ENCODE data around the gene PRDM16. TPM values are rescaled to one million over a fixed set of nuclear protein-coding genes. Genes with fewer than 3 reads are reported as not detected.

Gene PRDM16
- total RNA-seq, 1 experiment from 2014 or later = 22.3 TPM

DNA sequence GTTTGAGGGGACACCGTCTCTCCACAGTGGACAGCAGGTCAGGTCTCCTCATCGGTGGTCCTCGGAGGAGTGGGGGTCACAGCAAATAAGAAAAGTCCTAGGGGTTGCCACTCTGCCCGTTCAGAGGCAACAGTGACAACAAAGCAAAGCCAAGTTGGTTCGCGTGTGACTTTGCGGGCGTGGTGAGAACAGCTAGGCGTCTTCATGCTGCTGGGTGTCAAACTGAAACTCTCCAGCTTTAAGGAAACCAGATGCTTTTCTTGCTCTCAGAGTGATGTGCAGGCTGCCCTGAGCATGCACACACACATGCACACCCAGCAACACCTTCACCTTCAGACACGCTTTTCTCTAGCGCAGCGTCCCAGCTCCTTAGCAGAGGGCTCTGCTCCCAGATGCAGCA lies 315.4 kb downstream of the PRDM16 start:
- H3K4me1 ChIP-seq (ENCODE audit: control insufficient read depth, insufficient read depth, low read length) = no peaks in the 10 kb centered on the region; the same call in 1 of the 2 replicates
- ATAC-seq = no peak
- H3K9me3 ChIP-seq (ENCODE audit: control insufficient read depth, insufficient read depth, low read depth, low read length) = no peaks in the 10 kb centered on the region
- no TSS peak for BruUV-seq (replicated peaks)
- in situ Hi-C loops (cut with HindIII; ENCODE audit: low pct_unique_long_range_greater_than_20kb, low sequenced_read_pairs) = no loop called here
- ChIA-PET CTCF (no interaction called here), POLR2A (no interaction called here)
- DNase-seq (ENCODE audit: low read depth, low spot score) = no peak
- TF ChIP-seq, protein P1, sequence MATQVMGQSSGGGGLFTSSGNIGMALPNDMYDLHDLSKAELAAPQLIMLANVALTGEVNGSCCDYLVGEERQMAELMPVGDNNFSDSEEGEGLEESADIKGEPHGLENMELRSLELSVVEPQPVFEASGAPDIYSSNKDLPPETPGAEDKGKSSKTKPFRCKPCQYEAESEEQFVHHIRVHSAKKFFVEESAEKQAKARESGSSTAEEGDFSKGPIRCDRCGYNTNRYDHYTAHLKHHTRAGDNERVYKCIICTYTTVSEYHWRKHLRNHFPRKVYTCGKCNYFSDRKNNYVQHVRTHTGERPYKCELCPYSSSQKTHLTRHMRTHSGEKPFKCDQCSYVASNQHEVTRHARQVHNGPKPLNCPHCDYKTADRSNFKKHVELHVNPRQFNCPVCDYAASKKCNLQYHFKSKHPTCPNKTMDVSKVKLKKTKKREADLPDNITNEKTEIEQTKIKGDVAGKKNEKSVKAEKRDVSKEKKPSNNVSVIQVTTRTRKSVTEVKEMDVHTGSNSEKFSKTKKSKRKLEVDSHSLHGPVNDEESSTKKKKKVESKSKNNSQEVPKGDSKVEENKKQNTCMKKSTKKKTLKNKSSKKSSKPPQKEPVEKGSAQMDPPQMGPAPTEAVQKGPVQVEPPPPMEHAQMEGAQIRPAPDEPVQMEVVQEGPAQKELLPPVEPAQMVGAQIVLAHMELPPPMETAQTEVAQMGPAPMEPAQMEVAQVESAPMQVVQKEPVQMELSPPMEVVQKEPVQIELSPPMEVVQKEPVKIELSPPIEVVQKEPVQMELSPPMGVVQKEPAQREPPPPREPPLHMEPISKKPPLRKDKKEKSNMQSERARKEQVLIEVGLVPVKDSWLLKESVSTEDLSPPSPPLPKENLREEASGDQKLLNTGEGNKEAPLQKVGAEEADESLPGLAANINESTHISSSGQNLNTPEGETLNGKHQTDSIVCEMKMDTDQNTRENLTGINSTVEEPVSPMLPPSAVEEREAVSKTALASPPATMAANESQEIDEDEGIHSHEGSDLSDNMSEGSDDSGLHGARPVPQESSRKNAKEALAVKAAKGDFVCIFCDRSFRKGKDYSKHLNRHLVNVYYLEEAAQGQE (IDR thresholded peaks at IDR 0.05; ENCODE audit: insufficient read depth in 1 of 2, low read depth in 2 of 2, low read length in 1 of 2) = no peak
- TF ChIP-seq SIN3A (IDR thresholded peaks at IDR 0.05; ENCODE audit: borderline replicate concordance, insufficient read depth, low read depth, low read length) (no peak), TCF7L2 (IDR thresholded peaks at IDR 0.05; ENCODE audit: low read depth, low read length) (no peak), POLR2AphosphoS5 (IDR thresholded peaks at IDR 0.05; ENCODE audit: low read depth, low read length) (no peak)
- TF ChIP-seq, protein P2, sequence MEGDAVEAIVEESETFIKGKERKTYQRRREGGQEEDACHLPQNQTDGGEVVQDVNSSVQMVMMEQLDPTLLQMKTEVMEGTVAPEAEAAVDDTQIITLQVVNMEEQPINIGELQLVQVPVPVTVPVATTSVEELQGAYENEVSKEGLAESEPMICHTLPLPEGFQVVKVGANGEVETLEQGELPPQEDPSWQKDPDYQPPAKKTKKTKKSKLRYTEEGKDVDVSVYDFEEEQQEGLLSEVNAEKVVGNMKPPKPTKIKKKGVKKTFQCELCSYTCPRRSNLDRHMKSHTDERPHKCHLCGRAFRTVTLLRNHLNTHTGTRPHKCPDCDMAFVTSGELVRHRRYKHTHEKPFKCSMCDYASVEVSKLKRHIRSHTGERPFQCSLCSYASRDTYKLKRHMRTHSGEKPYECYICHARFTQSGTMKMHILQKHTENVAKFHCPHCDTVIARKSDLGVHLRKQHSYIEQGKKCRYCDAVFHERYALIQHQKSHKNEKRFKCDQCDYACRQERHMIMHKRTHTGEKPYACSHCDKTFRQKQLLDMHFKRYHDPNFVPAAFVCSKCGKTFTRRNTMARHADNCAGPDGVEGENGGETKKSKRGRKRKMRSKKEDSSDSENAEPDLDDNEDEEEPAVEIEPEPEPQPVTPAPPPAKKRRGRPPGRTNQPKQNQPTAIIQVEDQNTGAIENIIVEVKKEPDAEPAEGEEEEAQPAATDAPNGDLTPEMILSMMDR (IDR thresholded peaks at IDR 0.05) = no peak
- intact Hi-C loops (cut with micrococcal nuclease; ENCODE audit: unreplicated experiment) = no loop called here
- H3K27me3 ChIP-seq (ENCODE audit: control insufficient read depth, insufficient read depth, low read length) = no peaks in the 10 kb centered on the region
- no peak overlapping the region for H3K4me3 ChIP-seq (ENCODE audit: low read depth in 2 of 2, low read length in 2 of 2)
- H3K27ac ChIP-seq (ENCODE audit: low read length) = no peak overlapping the region
- no peaks in the 10 kb centered on the region for H3K36me3 ChIP-seq (ENCODE audit: control insufficient read depth, insufficient read depth, low read length)

DNA sequence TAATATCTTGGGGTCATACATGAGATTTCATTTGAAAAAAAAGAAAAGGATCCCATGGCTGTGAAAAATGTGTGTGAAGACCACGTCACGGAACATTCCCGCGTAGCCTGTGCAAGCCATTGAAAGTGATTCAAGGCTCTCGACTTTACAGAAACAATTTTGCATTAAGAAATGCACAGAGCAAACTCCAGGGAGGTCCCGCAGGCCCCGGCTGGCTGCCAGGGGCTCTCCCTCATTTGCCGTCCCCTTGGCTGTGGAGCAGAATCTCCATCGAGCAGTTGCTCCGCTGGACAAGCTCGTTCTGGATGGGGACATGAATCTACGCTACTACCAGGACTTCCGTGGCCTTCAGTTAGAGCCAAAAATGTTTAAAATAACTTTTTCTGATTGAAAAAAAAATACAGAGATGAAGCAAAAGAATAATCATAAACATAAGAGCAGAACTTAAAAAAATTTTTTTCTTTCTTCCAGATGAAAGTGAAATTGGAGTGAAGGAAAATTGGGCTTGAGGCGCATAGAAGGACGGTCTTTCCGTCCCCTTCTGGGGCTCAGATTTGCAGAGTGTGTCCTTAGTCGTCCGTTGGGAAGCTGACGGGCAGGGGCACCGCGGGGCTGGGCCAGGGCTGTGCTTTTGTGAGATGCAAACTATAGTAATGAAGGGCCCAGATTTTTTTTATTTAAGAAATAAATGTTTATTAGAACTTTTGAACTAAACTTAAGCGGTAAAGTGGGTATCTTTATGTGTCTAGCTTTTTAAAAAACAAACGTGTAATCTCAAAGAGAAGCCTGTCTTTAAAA lies 317.4 kb downstream of the PRDM16 start:
- TF ChIP-seq, protein P1 (IDR thresholded peaks at IDR 0.05; ENCODE audit: insufficient read depth in 1 of 2, low read depth in 2 of 2, low read length in 1 of 2) = no peak
- TF ChIP-seq TCF7L2 (IDR thresholded peaks at IDR 0.05; ENCODE audit: low read depth, low read length) (no peak), POLR2AphosphoS5 (IDR thresholded peaks at IDR 0.05; ENCODE audit: low read depth, low read length) (no peak), SIN3A (IDR thresholded peaks at IDR 0.05; ENCODE audit: borderline replicate concordance, insufficient read depth, low read depth, low read length) (no peak)
- TF ChIP-seq, protein P2 (IDR thresholded peaks at IDR 0.05) = no peak
- no TSS peak for BruUV-seq (replicated peaks)
- Histone ChIP-seq H3K27ac (ENCODE audit: low read length) (no peak overlapping the region), H3K4me3 (ENCODE audit: low read depth in 2 of 2, low read length in 2 of 2) (no peak overlapping the region), H3K4me1 (ENCODE audit: control insufficient read depth, insufficient read depth, low read length) (no peaks in the 10 kb centered on the region), H3K9me3 (ENCODE audit: control insufficient read depth, insufficient read depth, low read depth, low read length) (no peaks in the 10 kb centered on the region), H3K36me3 (ENCODE audit: control insufficient read depth, insufficient read depth, low read length) (no peaks in the 10 kb centered on the region), H3K27me3 (ENCODE audit: control insufficient read depth, insufficient read depth, low read length) (no peaks in the 10 kb centered on the region)
- intact Hi-C loops (cut with micrococcal nuclease; ENCODE audit: unreplicated experiment) = no loop called here
- DNase-seq (ENCODE audit: low read depth, low spot score) (no peak), ATAC-seq (no peak)
- in situ Hi-C loops (cut with HindIII; ENCODE audit: low pct_unique_long_range_greater_than_20kb, low sequenced_read_pairs) = no loop called here
- ChIA-PET POLR2A (no interaction called here), CTCF (no interaction called here)
